ENCODE measurements around the gene LSR. TPM values are rescaled to one million over a fixed set of nuclear protein-coding genes. Genes with fewer than 3 reads are reported as not detected.

LSR gene
- total and polyA plus RNA-seq, 10 donors, result 10.9 to 30.2 (median 20.4) TPM

DNA sequence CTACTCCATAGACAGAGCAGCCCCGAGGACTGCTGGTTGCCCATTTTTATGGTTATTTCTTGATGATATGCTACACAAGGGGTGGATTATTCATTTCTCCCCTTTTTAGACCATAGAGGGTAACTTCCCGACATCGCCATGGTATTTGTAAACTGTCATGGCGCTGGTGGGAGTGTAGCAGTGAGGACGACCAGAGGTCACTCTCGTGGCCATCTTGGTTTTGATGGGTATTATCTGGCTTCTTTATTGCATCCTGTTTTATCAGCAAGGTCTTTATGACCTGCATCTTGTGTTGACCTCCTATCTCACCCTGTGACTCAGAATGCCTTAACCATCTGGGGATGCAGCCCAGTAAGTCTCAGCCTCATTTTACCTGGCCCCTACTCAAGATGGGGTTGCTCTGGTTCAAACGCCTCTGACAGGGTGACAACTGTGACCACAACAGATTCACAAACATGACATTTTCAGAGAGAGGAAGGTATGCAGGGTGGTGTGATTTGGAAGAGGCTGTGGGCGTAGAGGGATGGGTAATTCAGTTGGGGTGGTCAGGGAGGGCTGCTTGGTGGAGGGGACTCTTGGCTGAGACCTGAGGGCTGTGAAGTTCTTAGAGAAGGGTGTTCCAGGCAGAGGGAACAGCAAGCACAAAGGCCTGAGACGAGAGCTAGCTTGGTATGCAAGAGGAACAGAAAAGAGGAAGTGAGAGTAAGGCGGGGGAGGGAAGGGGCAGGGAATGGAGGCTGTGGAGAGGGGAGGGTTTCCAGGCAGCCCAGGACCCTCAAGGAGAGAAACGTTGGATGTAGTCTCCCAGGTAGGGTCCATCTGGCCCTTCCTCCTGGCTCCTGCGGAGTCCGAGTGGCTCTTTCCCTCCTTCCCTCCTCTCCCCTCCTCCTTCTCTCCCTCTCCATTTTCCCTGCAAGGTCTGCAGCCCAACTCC lies 43.7 kb upstream of the LSR start:
- Histone ChIP-seq H3K27me3 (replicated peaks in 1 of 7) (no peaks in the 10 kb centered on the region), H3K36me3 (no peaks in the 10 kb centered on the region), H3K27ac (peak overlapping the region; percentile 61 to 98 (median 84)), H3K4me3 (no peak overlapping the region), H3K4me1 (peaks cover 24 to 65% (median 50%) of the 10 kb centered on the region in 6 donors), H3K9me3 (peaks cover 0 to 3% (median 0%) of the 10 kb centered on the region in 8 donors)
- 46 to 58% (median 50%) methylated on average over 10 to 13 of the region's 13 CpGs for WGBS, 5 donors
- peak; percentile 80 for DNase-seq
- intact Hi-C loops (cut with DNase I; ENCODE audit: low total_unique reads), result loop anchor here (10.0 kb wide), 1 partner anchor 50 kb away; the partner anchor contains the start of gene FXYD5
- TF ChIP-seq POLR2A (IDR thresholded peaks at IDR 0.05) (no peak), POLR2AphosphoS5 (IDR thresholded peaks at IDR 0.05) (peak in 1 of 3 donors; percentile 58)

DNA sequence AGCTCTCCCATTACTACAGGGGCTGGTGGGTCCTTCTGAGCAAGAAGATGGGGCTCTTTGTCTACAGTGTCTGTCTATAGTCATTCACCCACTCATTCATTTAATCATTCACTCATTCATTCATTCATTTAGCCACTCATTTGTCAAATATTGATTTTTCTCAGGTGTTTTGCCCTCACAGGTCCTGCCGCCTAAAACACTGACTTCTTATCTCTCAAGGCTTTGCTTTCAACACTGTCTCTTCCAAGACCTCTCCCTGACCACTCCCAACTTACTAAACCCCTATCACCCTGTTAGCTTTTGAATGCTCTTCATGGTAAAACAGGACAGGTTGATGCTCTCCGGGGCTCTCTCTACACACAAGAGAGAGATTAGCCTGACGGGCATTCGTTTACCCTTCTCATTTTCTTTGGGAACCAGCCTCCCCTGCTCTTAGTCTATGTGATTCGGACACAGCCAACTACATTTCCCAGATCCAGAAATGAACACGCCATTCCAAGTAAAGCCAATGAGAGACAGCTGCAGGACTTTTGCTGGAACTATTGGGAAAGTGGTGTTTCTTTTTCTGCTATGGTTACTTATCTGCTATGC lies 43.0 kb upstream of the LSR start:
- H3K4me3 ChIP-seq, result no peak overlapping the region
- DNase-seq, result no peak
- H3K36me3 ChIP-seq, result no peaks in the 10 kb centered on the region
- no peak for TF ChIP-seq POLR2A (IDR thresholded peaks at IDR 0.05)
- no peak for TF ChIP-seq POLR2AphosphoS5 (IDR thresholded peaks at IDR 0.05)
- TF ChIP-seq CTCF (IDR thresholded peaks at IDR 0.05 in 8 of 11, conservative IDR thresholded peaks at IDR 0.05 in 3 of 11), result no peak
- H3K27ac ChIP-seq, result peak overlapping the region; percentile 61 to 98 (median 84)
- peaks cover 0 to 3% (median 0%) of the 10 kb centered on the region in 8 donors for H3K9me3 ChIP-seq
- no peaks in the 10 kb centered on the region for H3K27me3 ChIP-seq (replicated peaks in 1 of 7)
- intact Hi-C loops (cut with DNase I; ENCODE audit: low total_unique reads), result loop anchor here (10.0 kb wide), 1 partner anchor 51 kb away; the partner anchor contains the start of gene FXYD5
- WGBS, 5 donors, result 63 to 83% (median 79%) methylated on average over 6 of the region's 6 CpGs
- H3K4me1 ChIP-seq, result peaks cover 24 to 72% (median 58%) of the 10 kb centered on the region in 6 donors

DNA sequence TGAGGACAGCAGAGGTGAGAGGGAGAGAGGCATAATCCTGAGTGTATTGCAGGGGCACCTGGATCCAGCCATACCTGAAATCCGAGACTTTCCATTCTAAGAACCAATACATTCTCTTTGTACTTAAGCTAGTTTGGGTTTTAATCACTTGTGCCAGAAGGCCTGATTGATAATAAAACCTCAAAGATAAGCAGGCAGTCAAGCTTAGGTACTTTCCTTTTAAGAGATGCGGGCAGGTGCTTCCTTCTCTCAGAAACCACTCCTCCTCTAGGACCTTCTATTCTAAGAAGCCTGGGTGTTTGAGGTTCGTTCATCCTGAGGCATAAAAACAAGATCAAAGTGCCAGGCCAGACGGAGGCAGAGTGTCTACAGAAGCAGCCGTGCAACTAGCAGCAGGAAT lies 42.4 kb upstream of the LSR start:
- Histone ChIP-seq H3K27me3 (replicated peaks in 1 of 7) (no peaks in the 10 kb centered on the region), H3K27ac (peak overlapping the region; percentile 61 to 98 (median 84)), H3K4me1 (peaks cover 27 to 74% (median 63%) of the 10 kb centered on the region in 6 donors), H3K36me3 (no peaks in the 10 kb centered on the region), H3K4me3 (peak overlapping the region in 1 of 8 donors; percentile 35), H3K9me3 (peaks cover 0 to 3% (median 0%) of the 10 kb centered on the region in 8 donors)
- no peak for DNase-seq
- TF ChIP-seq POLR2AphosphoS5 (IDR thresholded peaks at IDR 0.05) (peak in 1 of 3 donors; percentile 90), POLR2A (IDR thresholded peaks at IDR 0.05) (peak in 1 of 3 donors; percentile 12), CTCF (IDR thresholded peaks at IDR 0.05 in 8 of 11, conservative IDR thresholded peaks at IDR 0.05 in 3 of 11) (no peak)
- intact Hi-C loops (cut with DNase I; ENCODE audit: low total_unique reads), result loop anchor here (10.0 kb wide), 1 partner anchor 52 kb away; the partner anchor contains the start of gene FXYD5
- 20 to 30% (median 24%) methylated on average over 5 of the region's 5 CpGs for WGBS, 5 donors

GRCh38 chr19:35206855-35207254 lies 41.9 kb upstream of the LSR start:
- intact Hi-C loops (cut with DNase I; ENCODE audit: low total_unique reads), result loop anchor here (10.0 kb wide), 1 partner anchor 52 kb away; the partner anchor contains the start of gene FXYD5
- WGBS, 5 donors, result 67 to 100% (median 86%) methylated on average over 1 of the region's 1 CpG
- TF ChIP-seq POLR2AphosphoS5 (IDR thresholded peaks at IDR 0.05) (no peak), CTCF (IDR thresholded peaks at IDR 0.05 in 8 of 11, conservative IDR thresholded peaks at IDR 0.05 in 3 of 11) (no peak), POLR2A (IDR thresholded peaks at IDR 0.05) (no peak)

More at GRCh38 chr19:35206855-35207254, 41.9 kb upstream of the LSR start:
- H3K4me3 ChIP-seq, result peak overlapping the region in 1 of 8 donors; percentile 35
- H3K36me3 ChIP-seq, result no peaks in the 10 kb centered on the region
- H3K4me1 ChIP-seq, result peaks cover 31 to 79% (median 68%) of the 10 kb centered on the region in 6 donors
- H3K27ac ChIP-seq, result peak overlapping the region; percentile 61 to 98 (median 84)
- H3K9me3 ChIP-seq, result peaks cover 0 to 3% (median 0%) of the 10 kb centered on the region in 8 donors
- DNase-seq, result no peak
- no peaks in the 10 kb centered on the region for H3K27me3 ChIP-seq (replicated peaks in 1 of 7)
